ENCODE data around the gene SCN9A.

Gene SCN9A

DNA sequence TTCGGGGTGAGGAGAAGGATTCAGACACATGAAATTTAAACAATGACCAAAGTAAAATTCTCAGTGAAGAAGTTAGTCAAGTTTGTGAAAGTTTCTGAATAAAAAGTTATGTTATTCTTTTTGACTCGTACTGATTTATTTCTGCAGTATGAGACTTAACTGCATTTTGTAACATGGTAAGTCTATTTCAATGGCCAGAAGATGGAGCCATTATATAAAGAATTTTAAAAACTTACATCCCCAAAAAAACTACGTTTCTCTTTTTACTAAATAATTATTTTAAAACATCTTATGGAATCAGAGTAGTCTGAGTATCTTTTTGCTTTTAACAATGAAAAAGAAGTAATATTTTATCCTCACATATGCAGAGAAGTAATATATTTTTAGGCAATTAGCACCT is 196.5 kb downstream of the SCN9A start:
- no peak for DNase-seq (ENCODE audit: low read depth)

DNA sequence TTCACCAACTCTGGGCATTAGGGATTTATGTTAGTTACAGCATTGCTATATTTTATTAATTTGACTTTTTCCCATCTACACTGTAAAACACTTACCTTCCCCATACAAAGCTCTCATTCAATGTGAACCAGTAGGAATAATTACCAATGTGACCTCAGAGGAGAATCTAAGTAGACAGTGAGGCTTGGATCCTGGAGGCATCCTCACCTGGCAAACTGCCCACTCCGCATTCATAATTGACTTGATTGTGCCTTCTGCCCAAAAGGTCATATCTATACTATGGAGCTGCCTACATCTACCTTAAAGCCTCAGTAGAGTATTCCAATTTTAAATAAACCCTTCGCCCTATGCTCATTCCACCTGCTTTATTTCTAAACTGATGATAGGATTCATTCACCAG is 202.5 kb downstream of the SCN9A start:
- DNase-seq (ENCODE audit: low read depth), result no peak

GRCh38 chr2:166171216-166171615 is 204.5 kb downstream of the SCN9A start:
- DNase-seq (ENCODE audit: low read depth), result no peak

GRCh38 chr2:166170356-166170755 is 205.4 kb downstream of the SCN9A start:
- DNase-seq (ENCODE audit: low read depth), result no peak

DNA sequence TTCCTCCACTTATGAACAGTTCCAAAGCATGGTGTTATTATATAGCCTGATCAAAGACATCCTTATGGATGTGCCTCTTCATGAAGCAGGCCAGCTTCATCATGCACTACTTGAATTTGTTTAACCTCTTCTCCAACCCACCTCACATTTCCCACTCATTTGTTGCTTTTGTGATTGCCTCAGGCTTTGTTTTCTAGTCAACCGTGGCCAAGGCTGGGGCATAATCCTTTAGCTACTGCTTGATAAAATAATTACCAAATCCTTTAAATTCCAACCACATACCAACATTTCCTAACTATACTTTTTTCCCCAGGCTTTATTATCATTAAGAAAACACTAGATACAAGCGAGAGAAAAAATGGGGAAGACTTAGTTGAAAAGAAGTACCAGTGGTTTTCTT is 208.3 kb downstream of the SCN9A start:
- no peak for DNase-seq (ENCODE audit: low read depth)

- DNase-seq (ENCODE audit: low read depth), result no peak
Observed at GRCh38 chr2:166163775-166164174, 212.0 kb downstream of the SCN9A start.

GRCh38 chr2:166158546-166158945 is 217.2 kb downstream of the SCN9A start:
- no peak for DNase-seq (ENCODE audit: low read depth)

DNA sequence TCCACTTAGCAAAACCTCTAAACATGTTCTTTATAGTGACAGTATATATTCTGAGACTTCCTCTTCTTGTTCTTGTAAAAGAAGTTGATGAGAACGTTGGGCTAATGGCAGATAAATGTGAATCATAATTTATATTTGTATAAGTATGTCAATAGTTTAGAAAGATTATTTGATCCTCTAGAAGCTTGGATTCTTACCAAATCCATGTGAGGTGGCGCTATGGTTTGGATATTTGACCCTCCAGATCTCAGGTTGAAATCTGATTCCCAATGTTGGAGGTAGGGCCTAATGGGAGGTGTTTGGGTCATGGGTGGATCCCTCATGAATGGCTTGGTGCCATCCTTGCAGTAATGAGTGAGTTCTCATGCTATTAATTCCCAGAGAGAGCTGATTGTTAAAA is 218.2 kb downstream of the SCN9A start:
- DNase-seq (ENCODE audit: low read depth), result no peak

DNA sequence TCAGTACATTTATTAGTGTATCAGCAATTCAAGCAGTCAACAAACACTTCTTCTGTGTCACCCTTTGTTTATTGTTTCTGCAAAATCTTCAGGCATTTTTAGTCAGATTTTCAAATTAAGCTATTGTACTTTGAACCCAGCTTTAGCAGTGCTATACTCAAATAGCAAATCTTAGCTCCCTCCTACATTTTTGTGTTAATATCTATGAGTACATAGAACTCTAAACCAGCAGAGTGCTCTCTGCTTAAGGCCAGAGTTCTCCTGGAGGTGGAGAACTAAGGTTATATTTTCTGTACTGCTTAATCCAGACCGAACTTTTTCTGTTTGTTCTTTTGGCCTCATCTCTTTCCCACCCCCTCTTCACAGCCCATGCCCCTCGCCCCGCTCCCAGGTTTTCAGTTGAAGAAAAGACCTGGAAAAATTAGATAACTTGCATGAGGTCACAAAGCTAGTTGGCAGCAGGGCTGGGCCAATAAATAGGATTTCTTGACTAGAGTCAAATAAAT is 218.7 kb downstream of the SCN9A start:
- DNase-seq (ENCODE audit: low read depth), result no peak

- DNase-seq (ENCODE audit: low read depth), result no peak
Observed at GRCh38 chr2:166155589-166155988, 220.2 kb downstream of the SCN9A start.

DNA sequence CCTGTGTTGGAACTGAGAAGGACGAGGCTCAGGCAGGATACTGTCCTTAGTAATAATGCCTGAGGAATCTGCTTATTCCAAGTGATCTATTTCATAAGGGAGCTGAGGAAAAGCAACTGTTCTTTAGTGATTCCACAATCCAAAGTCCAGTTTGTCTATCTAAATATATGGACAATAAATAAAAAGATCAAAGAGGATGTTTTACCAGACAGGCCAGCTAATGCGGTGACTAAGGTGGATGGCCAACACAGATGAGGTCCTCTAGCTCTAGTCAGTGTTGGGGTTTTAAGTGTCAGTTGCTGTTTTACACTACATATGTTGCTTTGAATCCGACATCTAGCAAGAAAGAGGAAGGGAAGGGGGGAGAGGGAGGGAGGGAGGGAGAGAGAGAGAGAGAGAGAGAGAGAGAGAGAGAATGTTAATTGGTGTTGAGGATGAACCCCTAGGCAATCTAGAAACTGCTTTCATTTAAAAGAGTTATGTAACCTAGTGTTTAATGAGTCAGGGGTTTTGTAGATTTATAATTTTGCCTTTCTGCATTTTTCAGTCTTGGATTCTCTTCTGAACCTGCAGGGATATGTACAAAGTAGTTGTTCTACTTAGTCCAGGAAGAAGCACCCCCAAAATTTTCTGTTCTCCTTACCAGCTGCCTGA is 220.9 kb downstream of the SCN9A start:
- no peak for DNase-seq (ENCODE audit: low read depth)

GRCh38 chr2:166152064-166152463 is 223.7 kb downstream of the SCN9A start:
- DNase-seq (ENCODE audit: low read depth), result no peak

GRCh38 chr2:166148500-166149400 is 227.0 kb downstream of the SCN9A start:
- no peak for DNase-seq (ENCODE audit: low read depth)

DNA sequence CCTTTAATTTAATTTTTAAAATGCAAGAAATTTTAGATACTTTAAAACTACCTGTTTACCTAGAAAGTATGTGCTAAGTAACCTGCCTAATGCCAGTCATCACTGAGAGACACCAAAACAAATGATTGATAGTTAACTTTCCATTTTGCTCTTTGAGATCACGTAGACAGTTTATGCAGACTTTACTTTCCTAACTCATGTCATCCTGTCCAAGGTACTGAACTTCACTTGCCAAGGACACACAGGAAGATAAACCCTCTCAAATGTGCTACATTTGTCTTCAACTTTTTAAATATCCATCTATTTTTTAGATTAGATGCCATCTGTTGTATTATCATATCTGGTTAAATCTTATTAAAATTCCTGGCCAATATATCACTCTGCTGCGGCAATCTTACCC is 227.9 kb downstream of the SCN9A start:
- no peak for DNase-seq (ENCODE audit: low read depth)

All from stimulated activated CD4-positive, alpha-beta T cell treated with anti-CD3 and anti-CD28 coated beads, Interleukin-2, amount 100 ng/mL, for 4 hours (primary cell).